ENCODE results near the gene MAN1B1.

DNA sequence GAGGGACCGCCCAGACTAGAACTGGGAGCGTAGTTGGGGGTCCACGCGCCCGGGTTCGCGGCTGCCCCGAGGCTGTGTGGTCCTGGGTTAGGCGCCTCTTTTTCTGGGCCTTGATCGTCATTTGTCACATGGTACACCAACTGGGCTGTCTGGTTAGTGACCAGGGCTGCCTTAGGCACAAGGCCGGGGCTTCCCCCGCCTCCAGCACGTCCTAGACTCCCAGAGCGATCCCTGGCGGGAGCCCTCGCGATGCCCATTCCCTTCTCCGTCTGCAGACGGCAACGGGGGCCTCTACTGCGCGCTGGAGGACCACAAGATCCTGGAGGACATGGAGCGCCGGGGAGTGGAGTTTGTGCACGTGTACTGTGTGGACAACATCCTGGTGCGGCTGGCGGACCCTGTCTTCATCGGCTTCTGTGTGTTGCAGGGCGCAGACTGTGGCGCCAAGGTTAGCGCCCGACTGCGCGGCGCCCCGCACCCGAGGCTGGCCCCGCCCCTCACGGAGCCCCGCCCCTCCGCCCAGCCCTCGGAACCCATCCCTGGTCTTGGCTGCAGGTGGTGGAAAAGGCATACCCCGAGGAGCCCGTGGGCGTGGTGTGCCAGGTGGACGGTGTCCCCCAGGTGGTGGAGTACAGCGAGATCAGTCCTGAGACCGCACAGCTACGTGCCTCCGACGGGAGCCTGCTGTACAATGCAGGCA lies 7.9 kb upstream of the MAN1B1 start:
- TF ChIP-seq, protein P1, sequence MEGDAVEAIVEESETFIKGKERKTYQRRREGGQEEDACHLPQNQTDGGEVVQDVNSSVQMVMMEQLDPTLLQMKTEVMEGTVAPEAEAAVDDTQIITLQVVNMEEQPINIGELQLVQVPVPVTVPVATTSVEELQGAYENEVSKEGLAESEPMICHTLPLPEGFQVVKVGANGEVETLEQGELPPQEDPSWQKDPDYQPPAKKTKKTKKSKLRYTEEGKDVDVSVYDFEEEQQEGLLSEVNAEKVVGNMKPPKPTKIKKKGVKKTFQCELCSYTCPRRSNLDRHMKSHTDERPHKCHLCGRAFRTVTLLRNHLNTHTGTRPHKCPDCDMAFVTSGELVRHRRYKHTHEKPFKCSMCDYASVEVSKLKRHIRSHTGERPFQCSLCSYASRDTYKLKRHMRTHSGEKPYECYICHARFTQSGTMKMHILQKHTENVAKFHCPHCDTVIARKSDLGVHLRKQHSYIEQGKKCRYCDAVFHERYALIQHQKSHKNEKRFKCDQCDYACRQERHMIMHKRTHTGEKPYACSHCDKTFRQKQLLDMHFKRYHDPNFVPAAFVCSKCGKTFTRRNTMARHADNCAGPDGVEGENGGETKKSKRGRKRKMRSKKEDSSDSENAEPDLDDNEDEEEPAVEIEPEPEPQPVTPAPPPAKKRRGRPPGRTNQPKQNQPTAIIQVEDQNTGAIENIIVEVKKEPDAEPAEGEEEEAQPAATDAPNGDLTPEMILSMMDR (IDR thresholded peaks at IDR 0.05; ENCODE audit: low read length) = no peak
- TF ChIP-seq EZH2 (optimal IDR thresholded peaks at IDR 0.05; ENCODE audit: low read depth, low read length) = no peak
- no peak for TF ChIP-seq EZH2phosphoT487 (IDR thresholded peaks at IDR 0.05; ENCODE audit: low read length)

Data from MM.1S (cell line).